ENCODE results near the gene LRRC8A.

Gene LRRC8A

GRCh38 chr9:128905964-128906363 is 24.0 kb downstream of the LRRC8A start:
- Histone ChIP-seq H3K4me1 (ENCODE audit: insufficient read depth, low read length) (no peaks in the 10 kb centered on the region), H3K4me3 (ENCODE audit: low read length) (no peak overlapping the region), H3K27me3 (ENCODE audit: insufficient read depth, low read length) (no peaks in the 10 kb centered on the region), H3K36me3 (ENCODE audit: insufficient read depth, low read depth, low read length) (peaks cover 43% of the 10 kb centered on the region), H3K9ac (ENCODE audit: low read depth, low read length) (no peak overlapping the region), H3K9me3 (ENCODE audit: insufficient read depth, low read depth, low read length) (no peaks in the 10 kb centered on the region), H3K27ac (ENCODE audit: low read length) (no peak overlapping the region)

GRCh38 chr9:128906741-128907140 is 24.8 kb downstream of the LRRC8A start:
- H3K36me3 ChIP-seq (ENCODE audit: insufficient read depth, low read depth, low read length) = peaks cover 50% of the 10 kb centered on the region
- H3K9me3 ChIP-seq (ENCODE audit: insufficient read depth, low read depth, low read length) = no peaks in the 10 kb centered on the region
- H3K9ac ChIP-seq (ENCODE audit: low read depth, low read length) = no peak overlapping the region
- no peak overlapping the region for H3K27ac ChIP-seq (ENCODE audit: low read length)
- H3K4me1 ChIP-seq (ENCODE audit: insufficient read depth, low read length) = peaks cover 6% of the 10 kb centered on the region
- no peaks in the 10 kb centered on the region for H3K27me3 ChIP-seq (ENCODE audit: insufficient read depth, low read length)
- H3K4me3 ChIP-seq (ENCODE audit: low read length) = no peak overlapping the region

GRCh38 chr9:128908372-128908771 is 26.4 kb downstream of the LRRC8A start:
- Histone ChIP-seq H3K27me3 (ENCODE audit: insufficient read depth, low read length) (no peaks in the 10 kb centered on the region), H3K4me3 (ENCODE audit: low read length) (no peak overlapping the region), H3K27ac (ENCODE audit: low read length) (no peak overlapping the region), H3K36me3 (ENCODE audit: insufficient read depth, low read depth, low read length) (peaks cover 60% of the 10 kb centered on the region), H3K9me3 (ENCODE audit: insufficient read depth, low read depth, low read length) (no peaks in the 10 kb centered on the region), H3K4me1 (ENCODE audit: insufficient read depth, low read length) (peaks cover 15% of the 10 kb centered on the region), H3K9ac (ENCODE audit: low read depth, low read length) (no peak overlapping the region)

- peaks cover 70% of the 10 kb centered on the region for H3K36me3 ChIP-seq (ENCODE audit: insufficient read depth, low read depth, low read length)
- no peaks in the 10 kb centered on the region for H3K27me3 ChIP-seq (ENCODE audit: insufficient read depth, low read length)
- H3K9ac ChIP-seq (ENCODE audit: low read depth, low read length) = no peak overlapping the region
- H3K27ac ChIP-seq (ENCODE audit: low read length) = no peak overlapping the region
- peaks cover 15% of the 10 kb centered on the region for H3K4me1 ChIP-seq (ENCODE audit: insufficient read depth, low read length)
- H3K9me3 ChIP-seq (ENCODE audit: insufficient read depth, low read depth, low read length) = no peaks in the 10 kb centered on the region
- no peak overlapping the region for H3K4me3 ChIP-seq (ENCODE audit: low read length)
Observed at GRCh38 chr9:128909859-128910258, 27.9 kb downstream of the LRRC8A start.

GRCh38 chr9:128910906-128911305 is 29.0 kb downstream of the LRRC8A start:
- Histone ChIP-seq H3K27ac (ENCODE audit: low read length) (no peak overlapping the region), H3K4me3 (ENCODE audit: low read length) (no peak overlapping the region), H3K9ac (ENCODE audit: low read depth, low read length) (0 out of 2 replicates have a peak overlapping the region, but pooled peaks have one; percentile 27)

GRCh38 chr9:128911529-128912035 is 29.6 kb downstream of the LRRC8A start:
- Histone ChIP-seq H3K4me1 (ENCODE audit: insufficient read depth, low read length) (peaks cover 15% of the 10 kb centered on the region), H3K36me3 (ENCODE audit: insufficient read depth, low read depth, low read length) (peaks cover 85% of the 10 kb centered on the region), H3K27ac (ENCODE audit: low read length) (no peak overlapping the region), H3K4me3 (ENCODE audit: low read length) (no peak overlapping the region), H3K9ac (ENCODE audit: low read depth, low read length) (peak overlapping the region; percentile 43; the same call in 1 of the 2 replicates), H3K9me3 (ENCODE audit: insufficient read depth, low read depth, low read length) (no peaks in the 10 kb centered on the region), H3K27me3 (ENCODE audit: insufficient read depth, low read length) (no peaks in the 10 kb centered on the region)

More at GRCh38 chr9:128910906-128911305, 29.0 kb downstream of the LRRC8A start:
- H3K4me1 ChIP-seq (ENCODE audit: insufficient read depth, low read length) = peaks cover 15% of the 10 kb centered on the region
- no peaks in the 10 kb centered on the region for H3K9me3 ChIP-seq (ENCODE audit: insufficient read depth, low read depth, low read length)
- H3K36me3 ChIP-seq (ENCODE audit: insufficient read depth, low read depth, low read length) = peaks cover 78% of the 10 kb centered on the region
- H3K27me3 ChIP-seq (ENCODE audit: insufficient read depth, low read length) = no peaks in the 10 kb centered on the region

GRCh38 chr9:128912270-128912853 is 30.4 kb downstream of the LRRC8A start:
- H3K9me3 ChIP-seq (ENCODE audit: insufficient read depth, low read depth, low read length) = no peaks in the 10 kb centered on the region
- peaks cover 15% of the 10 kb centered on the region for H3K4me1 ChIP-seq (ENCODE audit: insufficient read depth, low read length)
- peaks cover 86% of the 10 kb centered on the region for H3K36me3 ChIP-seq (ENCODE audit: insufficient read depth, low read depth, low read length)
- H3K27ac ChIP-seq (ENCODE audit: low read length) = no peak overlapping the region
- no peaks in the 10 kb centered on the region for H3K27me3 ChIP-seq (ENCODE audit: insufficient read depth, low read length)
- H3K4me3 ChIP-seq (ENCODE audit: low read length) = no peak overlapping the region
- peak overlapping the region; percentile 43; the same call in 1 of the 2 replicates for H3K9ac ChIP-seq (ENCODE audit: low read depth, low read length)

GRCh38 chr9:128913048-128913900 is 31.3 kb downstream of the LRRC8A start:
- Histone ChIP-seq H3K4me3 (ENCODE audit: low read length) (no peak overlapping the region), H3K9ac (ENCODE audit: low read depth, low read length) (peak overlapping the region; percentile 18; the same call in 1 of the 2 replicates), H3K27ac (ENCODE audit: low read length) (no peak overlapping the region)

GRCh38 chr9:128913995-128914772 is 32.3 kb downstream of the LRRC8A start:
- H3K27ac ChIP-seq (ENCODE audit: low read length) = no peak overlapping the region
- no peak overlapping the region for H3K4me3 ChIP-seq (ENCODE audit: low read length)
- peaks cover 80% of the 10 kb centered on the region for H3K36me3 ChIP-seq (ENCODE audit: insufficient read depth, low read depth, low read length)
- no peak overlapping the region for H3K9ac ChIP-seq (ENCODE audit: low read depth, low read length)
- no peaks in the 10 kb centered on the region for H3K27me3 ChIP-seq (ENCODE audit: insufficient read depth, low read length)
- H3K4me1 ChIP-seq (ENCODE audit: insufficient read depth, low read length) = peaks cover 15% of the 10 kb centered on the region
- no peaks in the 10 kb centered on the region for H3K9me3 ChIP-seq (ENCODE audit: insufficient read depth, low read depth, low read length)

More at GRCh38 chr9:128913048-128913900, 31.3 kb downstream of the LRRC8A start:
- Histone ChIP-seq H3K27me3 (ENCODE audit: insufficient read depth, low read length) (no peaks in the 10 kb centered on the region), H3K36me3 (ENCODE audit: insufficient read depth, low read depth, low read length) (peaks cover 86% of the 10 kb centered on the region), H3K4me1 (ENCODE audit: insufficient read depth, low read length) (peaks cover 15% of the 10 kb centered on the region), H3K9me3 (ENCODE audit: insufficient read depth, low read depth, low read length) (no peaks in the 10 kb centered on the region)

- Histone ChIP-seq H3K4me1 (ENCODE audit: insufficient read depth, low read length) (peaks cover 14% of the 10 kb centered on the region), H3K27ac (ENCODE audit: low read length) (no peak overlapping the region), H3K9me3 (ENCODE audit: insufficient read depth, low read depth, low read length) (no peaks in the 10 kb centered on the region), H3K27me3 (ENCODE audit: insufficient read depth, low read length) (no peaks in the 10 kb centered on the region), H3K4me3 (ENCODE audit: low read length) (no peak overlapping the region), H3K36me3 (ENCODE audit: insufficient read depth, low read depth, low read length) (peaks cover 62% of the 10 kb centered on the region), H3K9ac (ENCODE audit: low read depth, low read length) (no peak overlapping the region)
Observed at GRCh38 chr9:128916204-128916603, 34.3 kb downstream of the LRRC8A start.

GRCh38 chr9:128916745-128917144 is 34.8 kb downstream of the LRRC8A start:
- Histone ChIP-seq H3K27me3 (ENCODE audit: insufficient read depth, low read length) (no peaks in the 10 kb centered on the region), H3K4me1 (ENCODE audit: insufficient read depth, low read length) (peaks cover 10% of the 10 kb centered on the region), H3K9ac (ENCODE audit: low read depth, low read length) (no peak overlapping the region), H3K4me3 (ENCODE audit: low read length) (no peak overlapping the region), H3K27ac (ENCODE audit: low read length) (no peak overlapping the region), H3K9me3 (ENCODE audit: insufficient read depth, low read depth, low read length) (no peaks in the 10 kb centered on the region), H3K36me3 (ENCODE audit: insufficient read depth, low read depth, low read length) (peaks cover 57% of the 10 kb centered on the region)

Data from iPS-20b (cell line).